ENCODE results near the gene NHLRC2. TPM values are rescaled to one million over a fixed set of nuclear protein-coding genes. Genes with fewer than 3 reads are reported as not detected.

The NHLRC2 gene
- polyA plus RNA-seq, 3 donors: 2.8 to 6.9 (median 5.3) TPM

DNA sequence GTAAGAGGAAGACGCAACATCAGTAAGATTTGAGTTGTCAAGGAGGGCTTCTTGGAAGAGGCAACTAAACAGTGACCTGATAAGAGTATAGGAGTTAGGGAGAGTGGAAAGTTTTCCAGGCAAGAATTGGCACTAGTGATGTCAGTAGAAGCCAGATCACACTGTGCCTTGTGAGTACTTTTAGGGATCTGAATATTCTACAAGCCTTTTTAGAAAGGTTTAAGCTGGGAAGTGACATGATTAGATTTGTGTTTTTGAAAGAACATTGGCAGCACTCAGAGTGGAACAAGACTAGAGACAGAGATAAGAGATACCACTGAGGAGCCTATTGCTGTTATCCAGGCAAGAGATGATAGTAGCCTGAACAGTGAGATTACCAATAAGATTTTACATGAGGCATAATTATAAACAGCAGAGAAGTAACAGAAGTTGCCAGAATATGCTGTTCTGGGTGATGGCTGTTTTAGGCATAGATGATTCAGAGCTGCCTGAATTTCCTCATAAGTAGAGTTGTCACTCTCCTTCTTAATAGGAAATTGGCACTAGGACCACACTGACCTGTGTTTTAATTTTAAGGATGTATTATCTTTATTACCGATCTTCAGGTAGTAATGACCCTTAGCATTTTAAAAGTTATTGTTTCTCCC is 45.6 kb downstream of the NHLRC2 start:
- H3K27me3 Mint-ChIP-seq (ENCODE audit: low read depth in 3 of 3): peaks cover 0 to 2% (median 0%) of the 10 kb centered on the region in 3 donors
- 100% methylated on average over 1 of the region's 2 CpGs for WGBS (ENCODE audit: insufficient coverage)

DNA sequence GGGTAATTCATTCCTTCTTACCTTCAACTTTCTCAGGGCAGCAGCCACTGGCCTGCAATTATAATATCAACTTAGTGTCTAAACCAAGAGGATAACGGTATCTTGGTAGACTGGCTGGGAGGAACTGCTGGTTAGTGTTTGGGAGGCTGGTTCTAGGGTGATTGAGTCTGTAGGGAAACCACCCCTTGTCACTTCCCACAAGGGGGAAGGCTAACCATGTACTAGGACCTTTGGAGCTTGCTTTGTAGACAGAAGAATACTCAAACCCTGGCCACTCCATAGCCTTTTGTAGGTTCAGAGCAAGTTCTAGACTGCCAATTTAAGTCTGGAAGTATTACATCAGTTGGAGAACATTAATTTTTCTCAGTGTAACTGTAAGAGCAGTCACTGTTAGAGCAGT is 51.3 kb downstream of the NHLRC2 start:
- peak overlapping the region in 1 of 7 donors; percentile 84 for H3K27ac Mint-ChIP-seq
- WGBS (ENCODE audit: insufficient coverage): no CpG with 5 or more reads among the region's 1 CpG

More for the DNA sequence above, 45.6 kb downstream of the NHLRC2 start:
- no peaks in the 10 kb centered on the region for H3K9me3 ChIP-seq (replicated peaks in 1 of 2; ENCODE audit: control insufficient read depth in 1 of 2, insufficient read depth in 1 of 2, low read length in 2 of 2)
- H3K27ac Mint-ChIP-seq: no peak overlapping the region
- H3K9ac ChIP-seq (ENCODE audit: insufficient read depth, low read length, poor library complexity, severe bottlenecking): no peak overlapping the region
- H3K4me1 Mint-ChIP-seq: peaks cover 7% of the 10 kb centered on the region
- H3K36me3 Mint-ChIP-seq: peaks cover 64 to 70% of the 10 kb centered on the region in 2 donors
- no peak for DNase-seq
- H3K4me1 ChIP-seq (ENCODE audit: control insufficient read depth in 1 of 2, insufficient read depth in 2 of 2, low read length in 2 of 2): no peaks in the 10 kb centered on the region
- H3K27ac ChIP-seq (ENCODE audit: low read depth in 1 of 2, low read length in 2 of 2): no peak overlapping the region
- intact Hi-C loops (cut with micrococcal nuclease): no loop called here
- no peak overlapping the region for H3K4me3 Mint-ChIP-seq
- H3K27me3 ChIP-seq (ENCODE audit: control insufficient read depth in 2 of 2, insufficient read depth in 2 of 2, low read length in 2 of 2): no peaks in the 10 kb centered on the region
- H3K79me2 ChIP-seq (ENCODE audit: insufficient read depth, low read length): no peaks in the 10 kb centered on the region
- H3K36me3 ChIP-seq (replicated peaks in 1 of 2; ENCODE audit: control insufficient read depth in 1 of 2, insufficient read depth in 2 of 2, low read length in 2 of 2): peaks cover 50 to 81% of the 10 kb centered on the region in 2 donors
- peaks cover 0 to 2% (median 0%) of the 10 kb centered on the region in 7 donors for H3K9me3 Mint-ChIP-seq
- no peak overlapping the region for H3K4me2 ChIP-seq (replicated peaks; ENCODE audit: extremely low read depth, low read length, poor library complexity, severe bottlenecking)
- no peaks in the 10 kb centered on the region for H4K20me1 ChIP-seq (ENCODE audit: insufficient read depth, low read length)
- H2AFZ ChIP-seq (ENCODE audit: insufficient read depth, low read depth, low read length, poor library complexity, severe bottlenecking): no peak overlapping the region
- TF ChIP-seq, protein P1, sequence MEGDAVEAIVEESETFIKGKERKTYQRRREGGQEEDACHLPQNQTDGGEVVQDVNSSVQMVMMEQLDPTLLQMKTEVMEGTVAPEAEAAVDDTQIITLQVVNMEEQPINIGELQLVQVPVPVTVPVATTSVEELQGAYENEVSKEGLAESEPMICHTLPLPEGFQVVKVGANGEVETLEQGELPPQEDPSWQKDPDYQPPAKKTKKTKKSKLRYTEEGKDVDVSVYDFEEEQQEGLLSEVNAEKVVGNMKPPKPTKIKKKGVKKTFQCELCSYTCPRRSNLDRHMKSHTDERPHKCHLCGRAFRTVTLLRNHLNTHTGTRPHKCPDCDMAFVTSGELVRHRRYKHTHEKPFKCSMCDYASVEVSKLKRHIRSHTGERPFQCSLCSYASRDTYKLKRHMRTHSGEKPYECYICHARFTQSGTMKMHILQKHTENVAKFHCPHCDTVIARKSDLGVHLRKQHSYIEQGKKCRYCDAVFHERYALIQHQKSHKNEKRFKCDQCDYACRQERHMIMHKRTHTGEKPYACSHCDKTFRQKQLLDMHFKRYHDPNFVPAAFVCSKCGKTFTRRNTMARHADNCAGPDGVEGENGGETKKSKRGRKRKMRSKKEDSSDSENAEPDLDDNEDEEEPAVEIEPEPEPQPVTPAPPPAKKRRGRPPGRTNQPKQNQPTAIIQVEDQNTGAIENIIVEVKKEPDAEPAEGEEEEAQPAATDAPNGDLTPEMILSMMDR (IDR thresholded peaks at IDR 0.05): no peak
- no peak overlapping the region for H3K4me3 ChIP-seq (replicated peaks in 1 of 3; ENCODE audit: low read depth in 2 of 3, low read length in 3 of 3)

More for the DNA sequence above, 51.3 kb downstream of the NHLRC2 start:
- no peak for DNase-seq
- intact Hi-C loops (cut with micrococcal nuclease): no loop called here
- Mint-ChIP-seq H3K4me1 (no peaks in the 10 kb centered on the region), H3K27me3 (ENCODE audit: low read depth in 3 of 3) (no peaks in the 10 kb centered on the region), H3K36me3 (peaks cover 62 to 72% of the 10 kb centered on the region in 2 donors), H3K9me3 (peaks cover 0 to under 1% (median 0%) of the 10 kb centered on the region in 7 donors), H3K4me3 (no peak overlapping the region)
- no peak overlapping the region for H3K4me2 ChIP-seq (replicated peaks; ENCODE audit: extremely low read depth, low read length, poor library complexity, severe bottlenecking)
- H4K20me1 ChIP-seq (ENCODE audit: insufficient read depth, low read length): no peaks in the 10 kb centered on the region
- no peaks in the 10 kb centered on the region for H3K9me3 ChIP-seq (replicated peaks in 1 of 2; ENCODE audit: control insufficient read depth in 1 of 2, insufficient read depth in 1 of 2, low read length in 2 of 2)
- H2AFZ ChIP-seq (ENCODE audit: insufficient read depth, low read depth, low read length, poor library complexity, severe bottlenecking): no peak overlapping the region
- H3K4me3 ChIP-seq (replicated peaks in 1 of 3; ENCODE audit: low read depth in 2 of 3, low read length in 3 of 3): no peak overlapping the region
- H3K27me3 ChIP-seq (ENCODE audit: control insufficient read depth in 2 of 2, insufficient read depth in 2 of 2, low read length in 2 of 2): no peaks in the 10 kb centered on the region
- H3K9ac ChIP-seq (ENCODE audit: insufficient read depth, low read length, poor library complexity, severe bottlenecking): no peak overlapping the region
- no peaks in the 10 kb centered on the region for H3K4me1 ChIP-seq (ENCODE audit: control insufficient read depth in 1 of 2, insufficient read depth in 2 of 2, low read length in 2 of 2)
- no peak overlapping the region for H3K27ac ChIP-seq (ENCODE audit: low read depth in 1 of 2, low read length in 2 of 2)
- H3K36me3 ChIP-seq (replicated peaks in 1 of 2; ENCODE audit: control insufficient read depth in 1 of 2, insufficient read depth in 2 of 2, low read length in 2 of 2): peaks cover 73 to 87% of the 10 kb centered on the region in 2 donors
- no peaks in the 10 kb centered on the region for H3K79me2 ChIP-seq (ENCODE audit: insufficient read depth, low read length)
- TF ChIP-seq, protein P1 (IDR thresholded peaks at IDR 0.05): no peak

Measured in CD14-positive monocyte (primary cell).